Gastrocnemius medialis (tissue), 4 donors: ENCODE data around the gene MMD2. TPM values are rescaled to one million over a fixed set of nuclear protein-coding genes. Genes with fewer than 3 reads are reported as not detected.

Source experiments
- ATAC-seq, 2 donors: fragments of 150-250 bp; one replicate each; pipeline ENCODE4 v1.9.1; 2016
- DNase-seq, 2 donors: peaks; one replicate each; pipeline ENCODE4 v3.0.0-alpha.2; 2019
- H3K27ac ChIP-seq, 4 donors: fragments of 200-600 bp; sonication (generic); 1 replicate in 1 of 4; 2 replicates in 3 of 4; pipeline ENCODE4 v1.5.1; 2016 to 2018; ENCODE audit warnings: mild to moderate bottlenecking in 2 of 4, moderate library complexity in 1 of 4
- H3K27me3 ChIP-seq, 3 donors: fragments of 200-600 bp; sonication (generic) in 2 of 3; 1 replicate in 1 of 3; 2 replicates in 2 of 3; pipeline versions ENCODE4 v1.5.1 to v1.6.0; 2016 to 2019; ENCODE audit warnings: mild to moderate bottlenecking in 1 of 3, moderate library complexity in 1 of 3
- H3K36me3 ChIP-seq, 2 donors: fragments of 200-600 bp; sonication (generic) in 1 of 2; one replicate each; pipeline ENCODE4 v1.5.1; 2017 to 2018
- H3K4me1 ChIP-seq, 2 donors: fragments of 200-600 bp; sonication (generic) in 1 of 2; one replicate each; pipeline ENCODE4 v1.5.1; 2016 to 2017; ENCODE audit warnings: mild to moderate bottlenecking in 2 of 2
- H3K4me3 ChIP-seq, 4 donors: fragments of 200-600 bp; sonication (generic) in 3 of 4; 1 replicate in 1 of 4; 2 replicates in 3 of 4; pipeline ENCODE4 v1.5.1; 2016 to 2019; ENCODE audit warnings: mild to moderate bottlenecking in 2 of 4
- H3K9me3 ChIP-seq, 3 donors: fragments of 200-600 bp; sonication (generic) in 2 of 3; 1 replicate in 1 of 3; 2 replicates in 2 of 3; pipeline ENCODE4 v1.5.1; 2016 to 2019
- CTCF ChIP-seq, 5 experiments: fragments of 450-650 bp in 3 of 5; fragments of 200-600 bp in 2 of 5; sonication (generic) in 2 of 5; IDR thresholded peaks in 4 of 5; conservative IDR thresholded peaks in 1 of 5; 1 replicate in 4 of 5; 2 replicates in 1 of 5; pipeline ENCODE4 v1.5.1; 2016 to 2019; ENCODE audit warnings: antibody characterized with exemption in 5 of 5, mild to moderate bottlenecking in 3 of 5, moderate library complexity in 3 of 5
- POLR2A ChIP-seq, 2 donors: fragments of 450-650 bp; IDR thresholded peaks; one replicate each; pipeline ENCODE4 v1.6.1; 2017; ENCODE audit warnings: antibody characterized with exemption in 2 of 2, mild to moderate bottlenecking in 2 of 2, moderate library complexity in 2 of 2
- in situ Hi-C, 4 donors: fragments of 200-750 bp; cut with MboI; loops; one replicate each; pipeline versions ENCODE4 v1.15.0 to v1.8.0; 2017; ENCODE audit warnings: low sequenced_read_pairs in 4 of 4
- intact Hi-C: fragments of 100-400 bp; cut with DNase I; formaldehyde crosslinking; loops from one replicate; pipeline ENCODE4 v1.15.1; 2023; ENCODE audit warnings: low total_unique reads
- total RNA-seq, 4 donors: library from RNA; depleted of rRNA; stranded (reverse); fragments of >200 nt; gene quantifications; one replicate each; pipeline versions ENCODE4 v1.1.0 to v1.2.3, GENCODE V29; 2016

The MMD2 gene
- total RNA-seq, 4 donors from 2014 or later, result not detected

- no peak for ATAC-seq
- no peaks in the 10 kb centered on the region for H3K9me3 ChIP-seq
- in situ Hi-C loops, result no loop called here
- no peak overlapping the region for H3K4me3 ChIP-seq
- no peaks in the 10 kb centered on the region for H3K4me1 ChIP-seq
- intact Hi-C loops, result no loop called here
- TF ChIP-seq CTCF (IDR thresholded peaks at IDR 0.05 in 4 of 5, conservative IDR thresholded peaks at IDR 0.05 in 1 of 5) (no peak), POLR2A (IDR thresholded peaks at IDR 0.05) (no peak)
- no peak overlapping the region for H3K27ac ChIP-seq
- no peak for DNase-seq
- no peaks in the 10 kb centered on the region for H3K36me3 ChIP-seq
- peaks cover 24 to 42% (median 42%) of the 10 kb centered on the region in 3 donors for H3K27me3 ChIP-seq
Observed at GRCh38 chr7:4959893-4960292, 906 bp upstream of the MMD2 start.

- Histone ChIP-seq H3K4me3 (peak overlapping the region in 3 of 4 donors; percentile 33 to 42 (median 36)), H3K36me3 (no peaks in the 10 kb centered on the region), H3K27ac (no peak overlapping the region), H3K27me3 (peaks cover 24 to 48% (median 42%) of the 10 kb centered on the region in 3 donors), H3K9me3 (no peaks in the 10 kb centered on the region), H3K4me1 (no peaks in the 10 kb centered on the region)
- no peak for ATAC-seq
- DNase-seq, result no peak
- in situ Hi-C loops (no loop called here), intact Hi-C loops (no loop called here)
- TF ChIP-seq POLR2A (IDR thresholded peaks at IDR 0.05) (no peak), CTCF (IDR thresholded peaks at IDR 0.05 in 4 of 5, conservative IDR thresholded peaks at IDR 0.05 in 1 of 5) (no peak)
Observed at GRCh38 chr7:4959306-4959705, 319 bp upstream of the MMD2 start.

- H3K9me3 ChIP-seq, result no peaks in the 10 kb centered on the region
- H3K4me1 ChIP-seq, result no peaks in the 10 kb centered on the region
- H3K27me3 ChIP-seq, result peaks cover 27 to 50% (median 42%) of the 10 kb centered on the region in 3 donors
- intact Hi-C loops, result no loop called here
- H3K36me3 ChIP-seq, result no peaks in the 10 kb centered on the region
- no peak overlapping the region for H3K4me3 ChIP-seq
- no peak for ATAC-seq
- in situ Hi-C loops, result no loop called here
- DNase-seq, result no peak
- TF ChIP-seq POLR2A (IDR thresholded peaks at IDR 0.05) (no peak), CTCF (IDR thresholded peaks at IDR 0.05 in 4 of 5, conservative IDR thresholded peaks at IDR 0.05 in 1 of 5) (no peak)
- H3K27ac ChIP-seq, result no peak overlapping the region
Observed at GRCh38 chr7:4957847-4958476, 1.0 kb downstream of the MMD2 start.

GRCh38 chr7:4951903-4952636, 6.9 kb downstream of the MMD2 start:
- Histone ChIP-seq H3K4me1 (no peaks in the 10 kb centered on the region), H3K27me3 (peaks cover 8 to 26% (median 14%) of the 10 kb centered on the region in 3 donors), H3K9me3 (no peaks in the 10 kb centered on the region), H3K27ac (no peak overlapping the region), H3K4me3 (no peak overlapping the region), H3K36me3 (no peaks in the 10 kb centered on the region)
- in situ Hi-C loops (no loop called here), intact Hi-C loops (no loop called here)
- DNase-seq, result no peak
- TF ChIP-seq CTCF (IDR thresholded peaks at IDR 0.05 in 4 of 5, conservative IDR thresholded peaks at IDR 0.05 in 1 of 5) (no peak), POLR2A (IDR thresholded peaks at IDR 0.05) (no peak)
- no peak for ATAC-seq
